GM21717 (cell line): Measurements from ENCODE around the gene KCNMA1.

Source experiments
- ATAC-seq: cut with Tn5 transposase; IDR thresholded peaks from one replicate; pipeline ENCODE4 v1.9.1; 2021; ENCODE audit warnings: mild to moderate bottlenecking, moderate library complexity; ENCODE audit not compliant: unreplicated experiment

Gene KCNMA1

GRCh38 chr10:77177161-77177560 lies 460.4 kb downstream of the KCNMA1 start:
- no peak for ATAC-seq

- ATAC-seq, result no peak
Observed at GRCh38 chr10:77176232-77176631, 461.4 kb downstream of the KCNMA1 start.

- ATAC-seq, result no peak
Observed at GRCh38 chr10:77175631-77176222, 461.9 kb downstream of the KCNMA1 start.

- no peak for ATAC-seq
Observed at GRCh38 chr10:77173615-77174461, 463.8 kb downstream of the KCNMA1 start.

- no peak for ATAC-seq
Observed at GRCh38 chr10:77172086-77172485, 465.5 kb downstream of the KCNMA1 start.

- ATAC-seq, result no peak
Observed at GRCh38 chr10:77168861-77169260, 468.7 kb downstream of the KCNMA1 start.

- no peak for ATAC-seq
Observed at GRCh38 chr10:77168161-77168560, 469.4 kb downstream of the KCNMA1 start.

- ATAC-seq, result peak; percentile 76
Observed at GRCh38 chr10:77165445-77166208, 472.0 kb downstream of the KCNMA1 start.

GRCh38 chr10:77164616-77165311 lies 472.8 kb downstream of the KCNMA1 start:
- ATAC-seq, result no peak

GRCh38 chr10:77163670-77164348 lies 473.8 kb downstream of the KCNMA1 start:
- no peak for ATAC-seq

GRCh38 chr10:77162697-77163096 lies 474.9 kb downstream of the KCNMA1 start:
- no peak for ATAC-seq

GRCh38 chr10:77160679-77161078 lies 476.9 kb downstream of the KCNMA1 start:
- ATAC-seq, result no peak

- no peak for ATAC-seq
Observed at GRCh38 chr10:77159538-77160110, 478.0 kb downstream of the KCNMA1 start.

- ATAC-seq, result no peak
Observed at GRCh38 chr10:77158666-77159065, 478.9 kb downstream of the KCNMA1 start.

GRCh38 chr10:77157248-77158019 lies 480.2 kb downstream of the KCNMA1 start:
- ATAC-seq, result no peak

GRCh38 chr10:77156406-77156879 lies 481.2 kb downstream of the KCNMA1 start:
- no peak for ATAC-seq

- ATAC-seq, result no peak
Observed at GRCh38 chr10:77152256-77152655, 485.4 kb downstream of the KCNMA1 start.

GRCh38 chr10:77151408-77151807 lies 486.2 kb downstream of the KCNMA1 start:
- no peak for ATAC-seq

GRCh38 chr10:77149706-77150105 lies 487.9 kb downstream of the KCNMA1 start:
- no peak for ATAC-seq
